GM23248 (cell line): Measurements from ENCODE around the gene LGR6. TPM values are rescaled to one million over a fixed set of nuclear protein-coding genes. Genes with fewer than 3 reads are reported as not detected.

Source experiments
- DNase-seq: peaks from one replicate; pipeline ENCODE4 v3.0.0-alpha.2; 2015
- H2AFZ ChIP-seq: fragments of 200-600 bp; sonication (generic); 2 replicates; pipeline ENCODE4 v1.6.1; 2016; ENCODE audit warnings: antibody characterized with exemption
- H3F3A ChIP-seq: fragments of 200-600 bp; sonication (generic); 2 replicates; pipeline ENCODE4 v1.6.1; 2016; ENCODE audit warnings: mild to moderate bottlenecking, antibody characterized with exemption, mixed run types; ENCODE audit not compliant: insufficient read depth
- H3K27ac ChIP-seq: fragments of 200-600 bp; sonication (generic); 2 replicates; pipeline ENCODE4 v1.5.1; 2016; ENCODE audit warnings: mild to moderate bottlenecking
- H3K27me3 ChIP-seq: fragments of 200-600 bp; sonication (generic); replicated peaks from 2 replicates; pipeline ENCODE4 v1.6.1; 2016; ENCODE audit warnings: mild to moderate bottlenecking; ENCODE audit not compliant: insufficient read depth
- H3K36me3 ChIP-seq: fragments of 200-600 bp; sonication (generic); 2 replicates; pipeline ENCODE4 v1.6.1; 2016; ENCODE audit warnings: low read depth, mild to moderate bottlenecking
- H3K4me1 ChIP-seq: fragments of 200-600 bp; sonication (generic); 2 replicates; pipeline ENCODE4 v1.6.1; 2016; ENCODE audit warnings: mild to moderate bottlenecking; ENCODE audit not compliant: insufficient read depth
- H3K4me2 ChIP-seq: fragments of 200-600 bp; sonication (generic); one replicate; pipeline ENCODE4 v1.6.1; 2016; ENCODE audit warnings: mild to moderate bottlenecking; ENCODE audit not compliant: unreplicated experiment
- H3K4me3 ChIP-seq: fragments of 200-600 bp; sonication (generic); 2 replicates; pipeline ENCODE4 v1.5.1; 2016; ENCODE audit warnings: mild to moderate bottlenecking
- H3K79me2 ChIP-seq: fragments of 200-600 bp; sonication (generic); 2 replicates; pipeline ENCODE4 v1.6.1; 2016; ENCODE audit warnings: mild to moderate bottlenecking; ENCODE audit not compliant: insufficient read depth
- H3K9ac ChIP-seq: fragments of 200-600 bp; sonication (generic); 2 replicates; pipeline ENCODE4 v1.6.1; 2016; ENCODE audit warnings: mild to moderate bottlenecking
- H3K9me2 ChIP-seq: fragments of 200-600 bp; sonication (generic); 2 replicates; pipeline ENCODE4 v1.6.1; 2016; ENCODE audit warnings: mixed run types, mild to moderate bottlenecking, moderate library complexity; ENCODE audit not compliant: insufficient read depth
- H3K9me3 ChIP-seq: fragments of 200-600 bp; sonication (generic); one replicate; pipeline ENCODE4 v1.6.1; 2017; ENCODE audit warnings: low read depth
- H4K20me1 ChIP-seq: fragments of 200-600 bp; sonication (generic); 2 replicates; pipeline ENCODE4 v1.6.0; 2016; ENCODE audit not compliant: insufficient read depth
- EZH2 ChIP-seq: fragments of 200-600 bp; sonication (generic); IDR thresholded peaks from 2 replicates; pipeline ENCODE4 v1.6.1; 2018; ENCODE audit warnings: antibody characterized with exemption, mild to moderate bottlenecking; ENCODE audit not compliant: insufficient read depth, poor library complexity, severe bottlenecking
- EZH2phosphoT487 ChIP-seq: fragments of 200-600 bp; sonication (generic); IDR thresholded peaks from 2 replicates; pipeline ENCODE4 v1.6.1; 2018; ENCODE audit warnings: antibody characterized with exemption, moderate library complexity, mild to moderate bottlenecking, low read depth; ENCODE audit not compliant: insufficient read depth
- WGBS, 2 experiments: methylation state at CpG; one replicate each; pipeline ENCODE4 v1.1.6; 2015 to 2017; ENCODE audit warnings: low lambda C conversion rate in 2 of 2, low coverage in 1 of 2; ENCODE audit errors: missing lambda C conversion rate in 2 of 2; 5-methylcytosine and 5-hydroxymethylcytosine counted together
- in situ Hi-C: fragments of 300-500 bp; cut with MboI; formaldehyde crosslinking; loops from 2 replicates; pipeline ENCODE4 v1.15.0; 2020
- polyA plus RNA-seq: library from polyadenylated mRNA; unstranded; fragments of >200 nt; fragmentation: Nextera tagmentation; extraction: Ambion mirVana; gene quantifications from 2 replicates; pipeline ENCODE4 v1.2.1, GENCODE V29; 2016
- total RNA-seq: library from RNA; depleted of rRNA; stranded (reverse); fragments of >200 nt; shearing (Covaris generic); gene quantifications from 2 replicates; pipeline ENCODE4 v1.2.3, GENCODE V29; 2014

Gene LGR6
- total and polyA plus RNA-seq, 2 experiments from 2014 or later, result not detected

- peaks cover 20% of the 10 kb centered on the region for H3K4me1 ChIP-seq
- H3K27me3 ChIP-seq, result peaks cover 11% of the 10 kb centered on the region; the same call in 1 of the 2 replicates
- WGBS, 2 experiments, result 88 to 90% methylated on average over 11 of the region's 11 CpGs
- in situ Hi-C loops, result no loop called here
- no peak overlapping the region for H3K9ac ChIP-seq
- H3K4me3 ChIP-seq, result no peak overlapping the region
- peaks cover 8% of the 10 kb centered on the region for H3F3A ChIP-seq
- no peaks in the 10 kb centered on the region for H4K20me1 ChIP-seq
- no peak overlapping the region for H3K27ac ChIP-seq
- H2AFZ ChIP-seq, result no peak overlapping the region
- no peaks in the 10 kb centered on the region for H3K9me3 ChIP-seq
- H3K4me2 ChIP-seq, result no peak overlapping the region
- TF ChIP-seq EZH2 (no peak), EZH2phosphoT487 (no peak)
- no peaks in the 10 kb centered on the region for H3K79me2 ChIP-seq
- no peak for DNase-seq
- H3K36me3 ChIP-seq, result no peaks in the 10 kb centered on the region
- no peaks in the 10 kb centered on the region for H3K9me2 ChIP-seq
Measured at GRCh38 chr1:202276081-202276715, 82.6 kb downstream of the LGR6 start.

DNA sequence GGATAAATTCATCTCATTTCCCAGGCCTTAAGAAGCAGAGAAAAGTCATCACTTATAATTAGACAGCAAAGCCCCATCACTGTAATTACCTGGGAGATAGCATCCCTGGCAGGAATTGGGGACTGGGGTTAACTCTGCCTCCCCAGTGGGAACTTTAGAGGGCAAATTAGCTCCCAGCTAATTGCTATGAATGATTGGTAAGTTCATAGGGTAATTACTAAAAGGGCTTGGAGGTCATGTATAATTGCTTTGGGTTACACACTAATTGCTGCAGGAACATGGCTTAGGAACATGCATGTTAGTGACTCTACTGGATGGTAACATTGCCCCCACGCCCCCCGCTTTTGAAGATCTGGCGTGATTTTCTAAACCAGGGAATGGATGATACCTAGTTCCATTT, 83.3 kb downstream of the LGR6 start:
- H3K36me3 ChIP-seq, result no peaks in the 10 kb centered on the region
- DNase-seq, result no peak
- no peaks in the 10 kb centered on the region for H3K9me2 ChIP-seq
- H3K9ac ChIP-seq, result no peak overlapping the region
- H3K4me2 ChIP-seq, result no peak overlapping the region
- H3K4me1 ChIP-seq, result peaks cover 27% of the 10 kb centered on the region
- TF ChIP-seq EZH2phosphoT487 (no peak), EZH2 (no peak)
- peaks cover 15% of the 10 kb centered on the region for H3F3A ChIP-seq
- H3K79me2 ChIP-seq, result no peaks in the 10 kb centered on the region
- H3K27ac ChIP-seq, result no peak overlapping the region
- in situ Hi-C loops, result no loop called here
- no peaks in the 10 kb centered on the region for H4K20me1 ChIP-seq
- H3K27me3 ChIP-seq, result peaks cover 8% of the 10 kb centered on the region; the same call in 1 of the 2 replicates
- no peak overlapping the region for H3K4me3 ChIP-seq
- H2AFZ ChIP-seq, result no peak overlapping the region
- 77 to 88% methylated on average over 3 of the region's 3 CpGs for WGBS, 2 experiments
- H3K9me3 ChIP-seq, result no peaks in the 10 kb centered on the region

GRCh38 chr1:202278751-202279150, 85.2 kb downstream of the LGR6 start:
- DNase-seq, result no peak
- H3K4me1 ChIP-seq, result peaks cover 45% of the 10 kb centered on the region
- TF ChIP-seq EZH2 (no peak), EZH2phosphoT487 (no peak)
- 0 out of 2 replicates have a peak, but pooled peaks cover 5% of the 10 kb centered on the region for H3K27me3 ChIP-seq
- H3F3A ChIP-seq, result peaks cover 33% of the 10 kb centered on the region
- no peak overlapping the region for H3K4me3 ChIP-seq
- no peaks in the 10 kb centered on the region for H3K36me3 ChIP-seq
- no peak overlapping the region for H3K4me2 ChIP-seq
- H3K9me2 ChIP-seq, result no peaks in the 10 kb centered on the region
- in situ Hi-C loops, result no loop called here
- no peaks in the 10 kb centered on the region for H4K20me1 ChIP-seq
- H3K9ac ChIP-seq, result no peak overlapping the region
- 97 to 100% methylated on average over 2 of the region's 2 CpGs for WGBS, 2 experiments
- H3K9me3 ChIP-seq, result no peaks in the 10 kb centered on the region
- H2AFZ ChIP-seq, result no peak overlapping the region
- H3K27ac ChIP-seq, result no peak overlapping the region
- no peaks in the 10 kb centered on the region for H3K79me2 ChIP-seq

- H3K4me3 ChIP-seq, result no peak overlapping the region
- DNase-seq, result peak; percentile 41
- WGBS, 2 experiments, result 72 to 75% methylated on average over 2 of the region's 2 CpGs
- no peak overlapping the region for H3K27ac ChIP-seq
- H3K9me3 ChIP-seq, result no peaks in the 10 kb centered on the region
- TF ChIP-seq EZH2 (no peak), EZH2phosphoT487 (no peak)
- H3K36me3 ChIP-seq, result no peaks in the 10 kb centered on the region
- in situ Hi-C loops, result no loop called here
- H2AFZ ChIP-seq, result no peak overlapping the region
- H3K4me1 ChIP-seq, result peaks cover 55% of the 10 kb centered on the region
- H4K20me1 ChIP-seq, result no peaks in the 10 kb centered on the region
- no peaks in the 10 kb centered on the region for H3K27me3 ChIP-seq
- no peaks in the 10 kb centered on the region for H3K9me2 ChIP-seq
- no peak overlapping the region for H3K4me2 ChIP-seq
- peaks cover 39% of the 10 kb centered on the region for H3F3A ChIP-seq
- H3K9ac ChIP-seq, result no peak overlapping the region
- H3K79me2 ChIP-seq, result no peaks in the 10 kb centered on the region
Measured at GRCh38 chr1:202279806-202280205, 86.2 kb downstream of the LGR6 start.

GRCh38 chr1:202280595-202280994, 87.0 kb downstream of the LGR6 start:
- no peaks in the 10 kb centered on the region for H4K20me1 ChIP-seq
- H3K36me3 ChIP-seq, result no peaks in the 10 kb centered on the region
- TF ChIP-seq EZH2phosphoT487 (no peak), EZH2 (no peak)
- no peak for DNase-seq
- H3K9ac ChIP-seq, result no peak overlapping the region
- peaks cover 55% of the 10 kb centered on the region for H3K4me1 ChIP-seq
- H3F3A ChIP-seq, result peaks cover 39% of the 10 kb centered on the region
- H3K4me2 ChIP-seq, result peak overlapping the region; percentile 32
- in situ Hi-C loops, result no loop called here
- H3K79me2 ChIP-seq, result no peaks in the 10 kb centered on the region
- H3K27me3 ChIP-seq, result no peaks in the 10 kb centered on the region
- H2AFZ ChIP-seq, result no peak overlapping the region
- 0 out of 2 replicates have a peak overlapping the region, but pooled peaks have one; percentile 9 for H3K4me3 ChIP-seq
- no peaks in the 10 kb centered on the region for H3K9me3 ChIP-seq
- H3K27ac ChIP-seq, result no peak overlapping the region
- 95 to 97% methylated on average over 7 of the region's 7 CpGs for WGBS, 2 experiments
- H3K9me2 ChIP-seq, result no peaks in the 10 kb centered on the region
